Neural cell (in vitro differentiated cells): ENCODE results near the gene OR10J5. TPM values are rescaled to one million over a fixed set of nuclear protein-coding genes. Genes with fewer than 3 reads are reported as not detected.

ENCODE experiments used
- H2AFZ ChIP-seq: fragments of 200-600, 300-800 bp; sonication (generic), shearing (Covaris generic); 2 replicates; pipeline ENCODE4 v1.6.0; 2014; ENCODE audit warnings: low read depth, mild to moderate bottlenecking, antibody characterized with exemption, low read length, moderate library complexity
- H3F3A ChIP-seq: fragments of 200-600 bp; shearing (Covaris generic); 2 replicates; pipeline ENCODE4 v1.6.1; 2016; ENCODE audit warnings: mild to moderate bottlenecking, moderate library complexity, mixed read lengths, antibody characterized with exemption, low read length; ENCODE audit not compliant: insufficient read depth, poor library complexity, severe bottlenecking
- H3K27ac ChIP-seq: fragments of 200-600, 300-800 bp; sonication (generic), shearing (Covaris generic); 2 replicates; pipeline ENCODE4 v1.5.1; 2014; ENCODE audit warnings: mild to moderate bottlenecking, low read length, moderate library complexity
- H3K27me3 ChIP-seq: fragments of 300-800, 200-600 bp; sonication (generic), shearing (Covaris generic); 2 replicates; pipeline ENCODE4 v1.6.0; 2014; ENCODE audit warnings: mild to moderate bottlenecking, low read depth, low read length, moderate library complexity; ENCODE audit not compliant: insufficient read depth
- H3K36me3 ChIP-seq: fragments of 300-800, 200-600 bp; sonication (generic), shearing (Covaris generic); 2 replicates; pipeline ENCODE4 v1.5.1; 2014; ENCODE audit warnings: mild to moderate bottlenecking, antibody characterized with exemption, low read length, moderate library complexity; ENCODE audit not compliant: insufficient read depth
- H3K4me2 ChIP-seq: fragments of 300-800, 200-600 bp; sonication (generic), shearing (Covaris generic); 2 replicates; pipeline ENCODE4 v1.6.0; 2014; ENCODE audit warnings: mild to moderate bottlenecking, low read length
- H3K4me3 ChIP-seq: fragments of 300-800, 200-600 bp; sonication (generic), shearing (Covaris generic); 2 replicates; pipeline ENCODE4 v1.5.1; 2014; ENCODE audit warnings: mild to moderate bottlenecking, low read length, moderate library complexity
- H3K79me2 ChIP-seq: fragments of 200-600 bp; shearing (Covaris generic); replicated peaks from 2 replicates; pipeline ENCODE4 v1.6.0; 2014; ENCODE audit warnings: mild to moderate bottlenecking, low read length, moderate library complexity; ENCODE audit not compliant: insufficient read depth
- H3K9ac ChIP-seq: fragments of 300-800, 200-600 bp; sonication (generic), shearing (Covaris generic); 2 replicates; pipeline ENCODE4 v1.6.1; 2016; ENCODE audit warnings: mild to moderate bottlenecking, low read length, mixed read lengths
- H3K9me2 ChIP-seq: fragments of 200-600 bp; shearing (Covaris generic); 2 replicates; pipeline ENCODE4 v1.6.1; 2016; ENCODE audit warnings: mild to moderate bottlenecking, low read length, mixed read lengths; ENCODE audit not compliant: insufficient read depth
- H3K9me3 ChIP-seq: fragments of 200-600, 300-800 bp; sonication (generic), shearing (Covaris generic); 2 replicates; pipeline ENCODE4 v1.6.1; 2016; ENCODE audit warnings: mild to moderate bottlenecking, mixed run types, low read length, moderate library complexity, mixed read lengths
- H4K20me1 ChIP-seq: fragments of 200-600 bp; shearing (Covaris generic); 2 replicates; pipeline ENCODE4 v1.6.1; 2016; ENCODE audit warnings: mild to moderate bottlenecking, mixed run types; ENCODE audit not compliant: insufficient read depth
- CTCF ChIP-seq: fragments of 450-650 bp; IDR thresholded peaks from 2 replicates; pipeline ENCODE4 v1.5.1; 2014; ENCODE audit warnings: antibody characterized with exemption, mild to moderate bottlenecking, moderate library complexity; ENCODE audit not compliant: poor library complexity, severe bottlenecking
- EP300 ChIP-seq: fragments of 450-650 bp; conservative IDR thresholded peaks from 2 replicates; pipeline ENCODE4 v1.6.1; 2014; ENCODE audit warnings: antibody characterized with exemption, mild to moderate bottlenecking, moderate library complexity; ENCODE audit not compliant: poor library complexity, severe bottlenecking
- EZH2 ChIP-seq: fragments of 200-600, 300-800 bp; shearing (Covaris generic), sonication (generic); IDR thresholded peaks from 2 replicates; pipeline ENCODE4 v1.6.1; 2014; ENCODE audit warnings: antibody characterized with exemption, low read length, borderline replicate concordance, mild to moderate bottlenecking; ENCODE audit not compliant: insufficient read depth, poor library complexity, severe bottlenecking
- MXI1 ChIP-seq: fragments of 450-650 bp; conservative IDR thresholded peaks from 2 replicates; pipeline ENCODE4 v1.6.1; 2014; ENCODE audit warnings: antibody characterized with exemption, mild to moderate bottlenecking; ENCODE audit not compliant: poor library complexity, severe bottlenecking
- POLR2AphosphoS5 ChIP-seq: IDR thresholded peaks from 2 replicates; pipeline ENCODE4 v1.6.1; 2012
- RAD21 ChIP-seq: fragments of 450-650 bp; conservative IDR thresholded peaks from 2 replicates; pipeline ENCODE4 v1.6.1; 2014; ENCODE audit warnings: antibody characterized with exemption, mild to moderate bottlenecking, moderate library complexity
- REST ChIP-seq: IDR thresholded peaks from 2 replicates; pipeline ENCODE4 v1.6.1; 2012; ENCODE audit warnings: borderline replicate concordance
- SMC3 ChIP-seq: fragments of 450-650 bp; conservative IDR thresholded peaks from 2 replicates; pipeline ENCODE4 v1.6.1; 2014; ENCODE audit warnings: antibody characterized with exemption, mild to moderate bottlenecking, moderate library complexity; ENCODE audit not compliant: poor library complexity
- TAF1 ChIP-seq: IDR thresholded peaks from 2 replicates; pipeline ENCODE4 v1.6.1; 2012; ENCODE audit warnings: low read depth
- polyA plus RNA-seq: library from polyadenylated mRNA; depleted of rRNA; stranded (reverse); fragments of >200 nt; gene quantifications from 2 replicates; pipeline ENCODE4 v1.2.3, GENCODE V29; 2014

Gene OR10J5
- polyA plus RNA-seq, 1 donor from 2014 or later: not detected

- Histone ChIP-seq H3K4me2 (no peak overlapping the region), H3K9me2 (no peaks in the 10 kb centered on the region), H3K4me3 (no peak overlapping the region), H3K36me3 (no peaks in the 10 kb centered on the region), H3K9ac (no peak overlapping the region), H3K79me2 (no peaks in the 10 kb centered on the region), H2AFZ (no peak overlapping the region), H3K9me3 (no peaks in the 10 kb centered on the region), H3K27me3 (no peaks in the 10 kb centered on the region), H4K20me1 (no peaks in the 10 kb centered on the region), H3F3A (no peaks in the 10 kb centered on the region), H3K27ac (no peak overlapping the region)
- TF ChIP-seq CTCF (no peak), REST (no peak)
Measured at GRCh38 chr1:159493354-159493753, 42.5 kb downstream of the OR10J5 start.

- H2AFZ ChIP-seq: no peak overlapping the region
- H3K9ac ChIP-seq: no peak overlapping the region
- TF ChIP-seq EZH2 (no peak), POLR2AphosphoS5 (no peak), CTCF (no peak), EP300 (no peak), TAF1 (no peak), REST (no peak), SMC3 (no peak), RAD21 (no peak), MXI1 (no peak)
- no peak overlapping the region for H3K4me3 ChIP-seq
- H3K9me2 ChIP-seq: no peaks in the 10 kb centered on the region
- no peak overlapping the region for H3K4me2 ChIP-seq
- H3K9me3 ChIP-seq: no peaks in the 10 kb centered on the region
- H3F3A ChIP-seq: no peaks in the 10 kb centered on the region
- H3K27me3 ChIP-seq: no peaks in the 10 kb centered on the region
- no peaks in the 10 kb centered on the region for H3K36me3 ChIP-seq
- H3K27ac ChIP-seq: no peak overlapping the region
- no peaks in the 10 kb centered on the region for H3K79me2 ChIP-seq
- no peaks in the 10 kb centered on the region for H4K20me1 ChIP-seq
Measured at GRCh38 chr1:159492575-159493323, 43.1 kb downstream of the OR10J5 start.
